HG02884 (cell line): ENCODE measurements around the gene TMPRSS13.
"Not testable (repeated sequence)": the region's sequence is repeated elsewhere in the genome, so short reads cannot be mapped to it uniquely, and the experiment has no call there.

ENCODE experiments used
- ATAC-seq: cut with Tn5 transposase; IDR thresholded peaks from one replicate; pipeline ENCODE4 v1.9.1; 2021; ENCODE audit warnings: mild to moderate bottlenecking, moderate library complexity; ENCODE audit not compliant: unreplicated experiment

The TMPRSS13 gene

DNA sequence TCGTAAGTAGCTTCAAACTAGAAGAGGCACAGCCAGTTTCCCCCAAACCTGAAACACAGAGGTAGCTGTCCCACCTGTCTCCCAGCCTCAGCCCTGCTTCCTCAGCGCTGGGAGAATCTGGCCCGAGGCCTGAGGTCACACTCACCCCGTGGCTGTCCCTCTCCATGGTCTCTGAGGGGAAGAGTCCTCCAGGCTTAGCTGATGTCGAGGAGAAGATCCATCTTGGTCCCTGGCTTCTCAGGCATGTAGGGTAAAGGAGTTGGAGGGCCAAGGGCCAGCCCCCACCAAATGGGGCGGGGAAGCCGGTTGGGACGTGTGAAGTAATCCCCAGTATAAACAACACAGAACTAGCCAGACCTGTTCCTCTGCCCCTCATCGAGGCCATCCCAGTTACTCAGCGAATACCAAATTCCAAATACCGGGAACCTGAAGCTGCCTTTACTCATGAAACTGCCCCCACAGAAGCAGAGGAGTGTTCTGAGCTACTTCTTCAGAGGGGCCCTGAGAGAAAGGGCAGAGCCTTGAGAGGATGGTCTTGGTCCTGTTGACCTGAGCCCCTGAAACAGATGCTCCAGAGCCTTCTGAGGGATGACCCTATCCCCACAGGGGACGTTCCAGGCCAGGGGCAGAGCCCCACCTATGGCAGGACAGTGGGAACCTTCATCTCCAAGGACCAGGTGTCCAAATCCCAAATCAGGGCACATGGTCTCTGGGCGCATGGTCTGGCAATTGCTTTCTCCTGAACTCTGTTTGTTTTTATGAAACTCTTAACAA lies at the start of gene TMPRSS13:
TMPRSS13 (minus strand) TSS at position 261 of the 774 bp plus-strand sequence; CDS start at position 166, 95 bp downstream.
- ATAC-seq = no peak

DNA sequence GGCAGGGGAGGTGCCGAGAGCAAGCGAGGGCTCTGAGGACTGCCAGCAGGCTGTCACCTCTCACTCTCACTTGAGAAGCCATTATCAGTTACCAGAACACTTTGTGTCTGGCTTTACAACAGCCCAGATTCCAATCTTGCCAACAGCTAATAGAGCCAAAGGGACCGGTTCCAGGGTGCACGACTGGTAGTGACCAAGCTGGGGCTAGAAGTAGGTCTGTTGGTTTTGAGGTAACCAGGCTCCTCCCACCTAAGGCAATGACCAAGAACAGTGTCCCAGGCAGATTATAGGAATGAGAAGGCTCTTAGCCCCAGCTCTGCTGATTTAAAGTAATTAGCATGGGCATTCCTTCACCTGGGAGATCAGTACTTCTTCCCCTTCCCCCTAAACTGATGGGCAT lies 49.8 kb upstream of the TMPRSS13 start:
- ATAC-seq = no peak

DNA sequence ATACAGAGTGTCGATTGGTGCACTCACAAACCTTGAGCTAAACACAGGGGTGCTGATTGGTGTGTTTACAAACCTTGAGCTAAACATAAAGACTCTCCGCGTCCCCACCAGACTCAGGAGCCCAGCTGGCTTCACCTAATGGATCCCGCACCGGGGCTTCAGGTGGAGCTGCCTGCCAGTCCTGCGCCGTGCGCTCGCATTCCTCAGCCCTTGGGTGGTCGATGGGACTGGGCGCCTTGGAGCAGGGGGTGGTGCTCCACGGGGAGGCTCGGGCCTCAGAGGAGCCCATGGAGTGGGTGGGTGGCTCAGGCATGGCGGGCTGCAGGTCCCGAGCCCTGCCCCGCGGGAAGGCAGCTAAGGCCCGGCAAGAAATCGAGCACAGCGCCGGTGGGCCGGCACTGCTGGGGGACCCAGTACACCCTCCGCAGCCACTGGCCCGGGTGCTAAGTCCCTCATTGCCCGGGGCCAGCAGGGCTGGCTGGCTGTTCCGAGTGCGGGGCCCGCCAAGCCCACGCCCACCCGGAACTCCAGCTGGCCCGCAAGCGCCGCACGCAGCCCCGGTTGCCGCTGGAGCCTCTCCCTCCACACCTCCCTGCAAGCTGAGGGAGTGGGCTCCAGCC lies 49.2 kb upstream of the TMPRSS13 start:
- ATAC-seq = not testable (repeated sequence)

DNA sequence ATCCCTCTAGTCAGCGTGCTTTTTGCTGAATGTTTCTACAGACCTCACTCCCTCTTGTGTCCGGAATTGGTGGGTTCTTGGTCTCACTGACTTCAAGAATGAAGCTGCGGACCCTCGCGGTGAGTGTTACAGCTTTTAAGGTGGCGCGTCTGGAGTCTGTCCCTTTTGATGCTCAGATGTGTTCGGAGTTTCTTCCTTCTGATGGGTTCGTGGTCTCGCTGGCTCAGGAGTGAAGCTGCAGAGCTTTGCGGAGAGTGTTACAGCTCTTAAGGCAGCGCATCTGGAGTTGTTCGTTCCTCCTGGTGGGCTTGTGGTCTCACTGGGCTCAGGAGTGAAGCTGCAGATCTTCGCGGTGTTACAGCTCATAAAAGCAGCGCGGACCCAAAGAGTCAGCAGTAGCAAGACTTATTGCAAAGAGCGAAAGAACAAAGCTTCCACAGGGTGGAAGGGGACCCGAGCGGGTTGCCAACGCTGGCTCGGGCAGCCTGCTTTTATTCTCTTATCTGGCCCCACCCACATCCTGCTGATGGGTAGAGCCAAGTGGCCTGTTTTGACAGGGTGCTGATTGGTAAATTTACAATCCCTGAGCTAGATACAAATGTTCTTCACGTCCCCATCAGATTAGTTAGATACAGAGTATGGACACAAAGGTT lies 48.5 kb upstream of the TMPRSS13 start:
- not testable (repeated sequence) for ATAC-seq

DNA sequence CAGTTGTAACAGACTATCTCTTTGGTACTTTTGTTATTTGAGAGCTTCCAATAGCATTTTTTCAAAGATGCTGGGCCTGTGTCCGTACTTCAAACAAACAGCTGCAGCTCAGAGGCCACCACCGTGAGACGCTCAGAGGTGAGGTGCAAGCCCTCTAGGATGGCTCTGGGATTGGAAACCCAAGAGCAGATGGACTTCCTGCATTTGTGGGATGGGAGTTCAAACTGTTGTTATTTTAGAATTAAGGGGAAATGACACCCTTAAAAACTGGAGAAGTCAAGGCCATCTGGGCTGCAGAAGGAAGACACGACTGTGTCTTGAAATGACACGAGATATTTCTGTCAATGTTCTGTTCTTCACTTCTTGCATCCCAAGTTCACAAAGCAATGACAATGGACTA lies 47.8 kb upstream of the TMPRSS13 start:
- no peak for ATAC-seq

DNA sequence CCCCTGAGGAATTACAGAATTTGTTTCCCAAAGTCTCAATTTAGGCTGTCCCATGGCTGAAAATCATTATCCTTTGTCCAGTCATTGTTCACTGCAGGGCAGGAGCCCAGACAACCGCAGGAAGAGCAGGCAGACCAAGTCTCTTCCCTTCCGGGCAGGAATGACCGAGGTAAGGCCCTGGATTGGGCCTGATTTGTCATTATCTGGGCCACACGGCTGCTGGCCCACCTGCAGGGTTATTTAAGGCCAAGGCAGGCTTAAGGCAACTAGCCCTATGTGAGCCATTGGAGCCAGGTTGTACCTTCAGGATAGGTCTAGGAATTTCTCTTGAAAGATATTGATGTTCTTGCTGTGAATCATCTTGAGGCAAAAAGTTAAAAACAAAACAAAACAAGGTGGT lies 47.2 kb upstream of the TMPRSS13 start:
- no peak for ATAC-seq

DNA sequence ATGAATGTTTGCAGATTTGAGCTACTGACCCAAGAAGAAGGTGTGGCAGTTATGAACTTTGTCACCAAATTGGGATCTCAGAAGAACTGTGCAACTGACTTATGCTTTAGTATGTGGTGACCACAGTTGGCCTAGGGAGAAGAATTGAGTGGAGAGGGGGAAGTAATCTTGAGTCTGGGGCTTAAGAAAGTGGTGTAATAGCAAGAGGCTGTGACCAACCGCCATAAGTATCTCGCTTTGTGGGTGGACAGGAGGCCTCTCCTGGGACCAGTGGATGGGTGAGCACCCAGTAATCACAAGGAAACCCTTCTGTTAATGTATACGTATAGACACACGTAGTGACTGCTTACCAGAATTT lies 44.3 kb upstream of the TMPRSS13 start:
- ATAC-seq = no peak

DNA sequence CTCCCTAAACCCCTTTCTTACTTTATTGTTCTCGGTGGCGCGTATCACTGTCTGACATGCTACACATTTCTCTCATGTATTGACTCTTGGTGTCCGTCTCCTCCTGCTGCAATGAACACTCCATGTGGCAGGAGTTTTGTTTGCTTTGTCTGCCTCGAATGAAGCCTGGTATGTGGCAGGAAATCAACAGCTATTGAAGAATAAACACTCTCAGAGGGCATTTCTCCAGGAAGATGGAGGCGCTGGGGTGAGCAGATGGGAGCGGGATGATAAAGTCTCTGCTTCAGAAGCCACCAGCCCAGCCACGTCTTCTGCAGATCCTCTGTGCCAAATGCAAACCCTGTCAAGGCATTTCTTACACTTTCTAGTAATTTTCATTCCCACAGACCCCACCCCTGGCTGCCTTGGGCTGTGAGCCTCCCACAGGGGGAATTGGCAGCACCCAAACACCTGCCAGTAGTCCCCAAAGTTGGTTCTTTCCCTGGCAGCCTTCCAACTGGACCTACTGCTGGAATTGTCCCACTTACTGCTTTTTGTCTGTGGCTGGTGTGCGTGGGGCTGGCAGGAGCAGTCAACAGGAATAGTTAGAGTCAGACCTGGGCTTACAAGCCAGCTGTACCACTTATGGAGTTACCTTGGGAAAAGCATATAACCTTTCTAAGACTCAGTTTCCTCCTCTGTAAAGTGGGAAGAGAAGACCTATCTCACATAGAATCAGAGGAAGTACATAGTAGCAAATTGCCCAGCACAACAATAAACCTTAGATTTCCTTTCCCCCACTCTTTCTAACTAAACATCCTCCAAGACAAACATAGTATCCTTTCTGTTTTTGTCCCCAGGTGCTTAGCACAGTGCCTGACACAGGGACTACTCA lies 43.7 kb upstream of the TMPRSS13 start:
- no peak for ATAC-seq

DNA sequence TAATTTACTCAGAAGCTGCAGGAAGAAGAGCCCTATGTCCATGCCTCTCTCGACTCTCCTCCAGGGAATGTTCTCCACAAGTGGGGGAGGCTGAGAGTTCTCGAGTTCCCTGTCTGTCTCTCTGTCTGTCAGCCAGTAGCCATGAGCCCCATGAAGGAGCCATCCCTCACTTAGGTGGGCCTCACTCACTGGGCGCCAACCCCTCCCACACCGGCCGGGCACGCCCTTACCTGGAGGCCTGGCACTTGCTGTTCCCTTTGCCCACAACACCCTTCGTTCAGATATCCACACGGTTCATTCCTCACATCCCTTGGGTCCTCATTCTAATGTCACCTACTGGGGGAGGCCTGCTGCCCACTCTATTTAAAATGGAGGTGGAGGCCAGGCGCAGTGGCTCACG lies 42.8 kb upstream of the TMPRSS13 start:
- ATAC-seq = no peak

DNA sequence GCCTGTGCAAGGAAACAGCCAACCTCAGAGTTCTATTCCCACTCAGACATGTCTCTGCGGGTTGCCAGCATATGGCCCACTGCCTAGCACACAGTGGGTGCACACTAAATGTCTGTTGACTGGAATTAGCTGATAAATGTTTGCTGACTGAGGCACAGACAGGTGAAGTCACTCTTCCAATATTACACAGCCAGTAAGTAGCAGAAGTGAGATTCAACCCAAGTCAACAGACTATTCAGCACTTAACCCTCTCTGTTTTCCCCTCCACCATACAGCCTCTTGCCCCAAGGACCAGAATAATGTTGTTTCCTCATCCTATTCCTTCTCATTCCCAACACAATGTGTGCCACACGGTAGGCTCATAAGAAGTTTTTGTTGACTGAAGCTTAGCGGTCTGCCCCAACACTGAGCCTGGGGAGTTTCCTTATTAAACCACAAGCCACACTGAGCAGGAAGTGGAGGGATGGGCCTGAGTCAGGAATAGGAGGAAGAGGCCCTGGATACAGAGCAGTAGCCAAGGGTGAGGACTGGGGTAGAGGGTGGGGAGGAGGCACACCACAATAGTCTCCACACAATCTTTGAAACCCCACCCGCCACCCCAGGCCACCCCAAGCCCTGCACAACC lies 41.3 kb upstream of the TMPRSS13 start:
- ATAC-seq = no peak

DNA sequence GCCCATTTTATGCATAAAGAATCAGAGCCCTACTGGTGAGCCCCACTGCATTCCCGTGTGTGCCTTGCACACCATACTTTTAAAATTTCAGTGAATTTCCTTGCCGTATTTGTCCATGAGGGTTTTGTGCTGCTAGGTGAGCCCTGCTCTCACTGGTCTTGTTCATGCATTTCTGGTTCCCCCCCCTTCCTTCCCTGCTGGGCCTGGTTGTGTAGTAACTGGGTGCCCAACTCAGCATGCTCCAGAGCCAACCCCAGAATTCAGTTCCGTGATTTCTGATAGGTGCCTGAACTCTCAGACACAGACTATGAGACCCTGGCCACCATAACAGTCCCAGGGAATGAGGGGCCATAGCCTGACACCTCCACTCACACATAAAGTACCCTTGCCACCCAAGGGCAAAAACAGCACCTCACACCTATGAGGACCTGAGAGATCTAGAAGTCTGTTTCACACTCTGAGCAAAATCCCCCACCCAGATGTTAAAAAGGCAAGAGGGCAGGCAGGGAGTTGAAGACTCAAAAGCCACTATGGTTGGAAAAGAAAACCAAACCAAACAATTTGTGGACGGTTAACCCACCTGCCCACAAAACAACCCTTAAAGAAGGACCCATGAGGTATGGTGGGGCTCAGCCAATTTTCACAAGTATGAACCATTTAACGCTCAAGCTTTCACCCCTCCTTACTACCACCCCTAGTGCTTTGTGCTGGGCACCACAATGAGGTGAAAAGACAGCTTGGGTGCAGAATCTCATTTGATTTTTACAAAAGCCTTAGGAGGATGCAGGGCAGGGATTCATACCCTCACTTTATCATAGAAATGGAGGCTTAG lies 40.2 kb upstream of the TMPRSS13 start:
- ATAC-seq = no peak

DNA sequence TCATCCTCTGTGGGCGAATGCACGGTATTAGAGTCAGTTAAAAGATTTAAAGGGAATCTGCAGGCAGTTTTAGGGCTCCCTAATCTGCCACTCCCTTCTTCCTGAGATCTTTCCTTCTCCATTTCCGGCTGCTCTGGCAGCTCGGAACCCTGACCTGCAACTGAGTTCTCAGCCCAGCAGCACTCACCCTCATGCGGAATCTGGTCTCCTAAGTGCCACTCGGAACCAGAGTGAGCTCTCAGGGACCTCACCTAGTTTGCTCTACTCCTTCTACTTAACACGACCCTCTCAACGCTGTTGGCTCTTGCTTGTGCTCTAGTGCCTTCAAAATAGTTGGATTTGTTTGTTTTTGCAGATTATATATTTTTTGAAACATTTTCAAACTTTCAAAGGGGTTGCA lies 37.7 kb upstream of the TMPRSS13 start:
- ATAC-seq = no peak

DNA sequence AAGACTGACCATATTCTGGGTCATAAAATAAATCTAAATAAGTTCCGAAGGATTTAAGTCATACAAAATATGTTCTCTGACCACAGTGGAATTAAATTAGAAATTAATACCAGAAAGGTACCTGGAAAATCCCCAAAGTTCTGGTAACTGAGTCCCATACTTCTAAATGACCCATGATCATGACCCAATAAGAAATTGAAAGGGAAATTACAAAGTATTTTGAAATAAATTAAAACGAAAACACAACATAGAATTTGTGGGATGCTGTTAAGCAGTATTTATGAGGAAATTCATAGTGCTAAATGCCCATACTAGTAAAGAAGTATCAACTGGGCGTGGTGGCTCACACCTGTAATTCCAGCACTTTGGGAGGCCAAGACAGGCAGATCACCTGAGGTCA lies 33.6 kb upstream of the TMPRSS13 start:
- no peak for ATAC-seq

DNA sequence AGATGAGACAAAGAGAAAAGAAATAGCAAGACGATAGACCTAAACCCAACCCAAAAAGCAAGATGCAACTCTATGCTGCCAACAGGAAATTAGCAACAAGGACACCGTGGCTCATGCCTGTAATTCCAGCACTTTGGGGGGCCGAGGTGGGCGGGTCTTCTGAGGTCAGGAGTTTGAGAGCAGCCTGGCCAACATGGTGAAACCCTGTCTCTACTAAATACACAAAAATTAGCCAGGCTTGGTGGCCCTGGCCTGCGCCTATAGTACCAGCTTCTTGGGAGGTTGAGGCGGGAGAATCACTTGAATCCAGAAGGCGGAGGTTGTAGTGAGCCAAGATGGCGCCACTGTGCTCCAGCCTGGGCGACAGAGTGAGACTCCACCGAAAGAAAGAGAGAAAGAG lies 32.7 kb upstream of the TMPRSS13 start:
- no peak for ATAC-seq

DNA sequence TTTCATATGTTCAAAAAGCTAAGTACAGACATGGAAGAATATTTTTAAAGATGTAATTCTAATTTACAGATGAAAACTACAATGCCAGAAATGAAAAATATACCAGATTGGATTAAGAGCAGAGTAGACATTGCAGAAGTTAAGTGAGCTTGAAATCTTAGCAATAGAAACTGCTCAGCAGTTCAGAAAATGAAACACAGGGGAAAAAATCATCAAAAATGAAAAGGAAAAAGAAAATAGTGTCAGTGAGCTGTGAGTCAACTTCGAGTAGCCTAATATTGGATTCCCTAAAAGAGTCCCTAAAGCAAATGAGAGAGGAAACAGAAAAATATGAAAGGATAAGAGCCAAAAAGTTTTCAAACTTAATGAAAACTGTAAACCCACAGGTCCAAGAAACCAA lies 31.2 kb upstream of the TMPRSS13 start:
- no peak for ATAC-seq

DNA sequence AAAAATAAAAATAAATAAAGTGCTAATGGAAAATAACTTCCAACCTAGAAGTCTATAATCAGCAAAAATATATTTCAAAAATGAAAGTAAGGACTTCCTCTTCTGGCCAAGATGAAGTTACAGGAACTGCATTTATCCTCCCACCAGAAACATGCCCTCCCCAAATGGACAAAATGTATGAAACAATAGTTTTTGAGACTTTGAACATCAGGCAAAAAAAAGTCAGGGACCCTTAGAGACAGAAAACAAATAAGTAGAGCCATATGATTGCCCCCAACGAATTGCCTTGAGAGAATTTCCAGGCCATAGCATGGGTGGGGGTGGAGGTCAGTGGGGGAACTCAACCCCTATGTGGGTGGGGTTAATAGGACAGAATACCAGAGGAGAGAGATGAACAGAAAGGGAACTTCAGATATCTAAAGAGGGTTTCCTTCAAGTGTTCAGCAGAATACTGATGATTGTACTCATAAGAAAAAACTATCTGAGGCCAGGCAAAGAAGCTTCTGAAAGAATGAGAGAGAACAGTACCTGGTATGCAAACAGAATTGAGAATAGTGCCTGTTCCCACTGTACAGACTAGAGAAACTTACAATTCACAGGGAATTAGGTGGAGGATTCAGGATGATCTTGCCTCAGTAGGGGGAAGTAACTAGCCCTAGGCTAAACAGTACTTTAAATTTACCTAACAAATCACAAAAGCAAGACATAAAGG lies 30.4 kb upstream of the TMPRSS13 start:
- no peak for ATAC-seq

DNA sequence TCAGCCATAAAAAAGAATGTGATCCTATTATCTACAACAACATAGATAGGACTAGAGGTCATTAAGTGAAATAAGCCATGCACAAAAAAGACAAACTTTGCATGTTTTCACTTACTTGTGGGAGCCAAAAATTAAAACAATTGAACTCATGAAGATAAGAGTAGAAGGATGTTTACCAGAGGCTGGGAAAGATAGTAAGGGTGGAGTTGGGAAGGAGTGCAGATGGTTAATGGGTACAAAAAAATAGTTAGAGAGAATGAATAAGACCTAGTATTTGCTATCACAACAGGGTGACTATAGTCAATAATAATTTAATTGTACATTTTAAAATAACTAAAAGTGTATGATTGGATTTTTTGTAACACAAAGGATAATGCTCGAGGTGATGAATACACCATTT lies 29.7 kb upstream of the TMPRSS13 start:
- no peak for ATAC-seq

DNA sequence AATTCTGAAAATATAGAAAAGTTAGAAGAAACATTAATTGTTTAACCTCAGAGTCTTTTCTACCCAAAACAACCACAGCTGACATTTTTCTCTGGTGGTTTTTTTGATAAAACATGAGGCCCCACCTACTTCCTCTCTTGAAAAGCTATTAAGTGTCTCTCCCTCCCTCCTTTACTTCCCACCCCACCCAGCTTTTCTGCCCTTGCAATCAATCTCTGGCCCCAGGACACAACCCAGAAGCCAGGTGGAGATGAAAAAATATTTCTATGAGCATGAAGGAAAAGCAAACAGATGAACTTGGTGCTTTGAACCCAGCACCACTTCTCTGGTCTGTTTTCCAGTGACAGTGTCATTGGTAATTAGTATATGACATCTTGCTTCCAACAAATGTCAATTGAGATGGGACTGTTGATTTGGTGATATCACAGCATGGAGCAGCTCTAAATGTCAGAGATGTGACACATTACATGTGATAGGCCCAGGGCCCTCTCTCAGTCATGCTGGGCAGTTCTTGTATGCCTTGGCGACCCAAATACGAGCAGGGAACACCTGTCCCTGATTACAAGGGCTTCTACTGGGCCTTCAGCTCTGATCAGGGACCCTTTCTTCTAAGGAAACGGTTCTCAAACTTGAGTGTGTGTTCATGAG lies 23.9 kb upstream of the TMPRSS13 start:
- ATAC-seq = no peak
